Loucy (cell line): Measurements from ENCODE around the gene RPS6KA2.

Experiments used
- H2AFZ ChIP-seq: fragments of 200-600 bp; sonication (generic); 2 replicates; pipeline ENCODE4 v1.6.0; 2016; ENCODE audit warnings: antibody characterized with exemption, mild to moderate bottlenecking, low read length, moderate library complexity
- H3F3A ChIP-seq: fragments of 200-600 bp; 2 replicates; pipeline ENCODE4 v1.6.0; 2016; ENCODE audit warnings: antibody characterized with exemption, low read depth, mild to moderate bottlenecking
- H3K27me3 ChIP-seq: fragments of 200-600 bp; sonication (generic); 2 replicates; pipeline ENCODE4 v1.6.1; 2014; ENCODE audit warnings: low read length, mild to moderate bottlenecking; ENCODE audit not compliant: insufficient read depth, poor library complexity, severe bottlenecking
- H3K36me3 ChIP-seq: fragments of 200-600 bp; sonication (generic); 2 replicates; pipeline ENCODE4 v1.6.1; 2016; ENCODE audit warnings: low read length; ENCODE audit not compliant: insufficient read depth
- H3K4me1 ChIP-seq: fragments of 200-600 bp; sonication (generic); 2 replicates; pipeline ENCODE4 v1.5.1; 2014; ENCODE audit warnings: low read length, mild to moderate bottlenecking; ENCODE audit not compliant: insufficient read depth, poor library complexity, severe bottlenecking
- H3K4me2 ChIP-seq: fragments of 200-600 bp; sonication (generic); 2 replicates; pipeline ENCODE4 v1.6.0; 2014; ENCODE audit warnings: antibody characterized with exemption, low read length, low read depth, mild to moderate bottlenecking; ENCODE audit not compliant: poor library complexity, severe bottlenecking
- H3K4me3 ChIP-seq: fragments of 200-600 bp; sonication (generic); 2 replicates; pipeline ENCODE4 v1.5.1; 2014; ENCODE audit warnings: low read length, mild to moderate bottlenecking, mixed read lengths; ENCODE audit not compliant: poor library complexity, severe bottlenecking
- H3K79me2 ChIP-seq: fragments of 200-600 bp; sonication (generic); 2 replicates; pipeline ENCODE4 v1.6.1; 2014; ENCODE audit warnings: low read length; ENCODE audit not compliant: insufficient read depth
- H3K9ac ChIP-seq: fragments of 200-600 bp; sonication (generic); 2 replicates; pipeline ENCODE4 v1.6.0; 2014; ENCODE audit warnings: mild to moderate bottlenecking, low read depth, low read length, moderate library complexity; ENCODE audit not compliant: poor library complexity, severe bottlenecking
- H3K9me2 ChIP-seq: fragments of 200-600 bp; sonication (generic); replicated peaks from 2 replicates; pipeline ENCODE4 v1.6.1; 2016; ENCODE audit warnings: low read depth, low read length, mixed read lengths
- H3K9me3 ChIP-seq: fragments of 200-600 bp; sonication (generic); 2 replicates; pipeline ENCODE4 v1.6.1; 2014; ENCODE audit warnings: mild to moderate bottlenecking, antibody characterized with exemption, low read length, low read depth; ENCODE audit not compliant: insufficient read depth
- H4K20me1 ChIP-seq: fragments of 200-600 bp; sonication (generic); 2 replicates; pipeline ENCODE4 v1.6.0; 2014; ENCODE audit warnings: antibody characterized with exemption, low read length, mild to moderate bottlenecking; ENCODE audit not compliant: insufficient read depth, poor library complexity, severe bottlenecking
- EZH2phosphoT487 ChIP-seq: fragments of 200-600 bp; IDR thresholded peaks from 2 replicates; pipeline ENCODE4 v1.6.1; 2018; ENCODE audit warnings: antibody characterized with exemption, mild to moderate bottlenecking, moderate library complexity, borderline replicate concordance
- TF ChIP-seq, protein P1 (sequence below): fragments of 200-600 bp; sonication (generic); conservative IDR thresholded peaks from 2 replicates; pipeline ENCODE4 v1.5.1; 2014; ENCODE audit warnings: mild to moderate bottlenecking, antibody characterized with exemption, low read length

RPS6KA2 gene

DNA sequence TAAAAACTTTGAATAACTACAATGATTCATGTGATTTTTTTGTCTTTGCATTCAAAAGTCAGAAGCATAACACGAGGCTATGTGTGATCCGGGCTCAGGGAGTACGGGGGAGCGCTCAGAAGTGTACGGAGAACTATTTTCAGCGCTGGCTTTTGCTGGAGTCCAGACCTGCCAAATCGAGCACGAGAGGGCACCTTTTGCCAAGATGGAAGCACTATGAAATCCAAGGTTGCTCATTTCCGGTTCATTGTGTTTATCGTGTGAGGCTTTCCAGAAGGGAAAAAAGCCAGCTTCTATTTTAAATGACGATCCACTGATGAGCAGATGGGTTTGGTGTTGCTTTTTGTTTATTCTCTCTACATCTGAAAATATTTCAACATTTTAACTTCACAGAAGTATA, 51.8 kb downstream of the RPS6KA2 start:
- no peaks in the 10 kb centered on the region for H3K79me2 ChIP-seq
- H4K20me1 ChIP-seq = no peaks in the 10 kb centered on the region
- no peak overlapping the region for H3K9ac ChIP-seq
- H3F3A ChIP-seq = no peaks in the 10 kb centered on the region
- H2AFZ ChIP-seq = no peak overlapping the region
- H3K4me1 ChIP-seq = no peaks in the 10 kb centered on the region
- no peaks in the 10 kb centered on the region for H3K27me3 ChIP-seq
- H3K36me3 ChIP-seq = no peaks in the 10 kb centered on the region
- peaks cover 5% of the 10 kb centered on the region; the same call in 1 of the 2 replicates for H3K9me3 ChIP-seq
- H3K9me2 ChIP-seq = no peaks in the 10 kb centered on the region
- H3K4me2 ChIP-seq = no peak overlapping the region
- TF ChIP-seq EZH2phosphoT487 = no peak
- TF ChIP-seq, protein P1, sequence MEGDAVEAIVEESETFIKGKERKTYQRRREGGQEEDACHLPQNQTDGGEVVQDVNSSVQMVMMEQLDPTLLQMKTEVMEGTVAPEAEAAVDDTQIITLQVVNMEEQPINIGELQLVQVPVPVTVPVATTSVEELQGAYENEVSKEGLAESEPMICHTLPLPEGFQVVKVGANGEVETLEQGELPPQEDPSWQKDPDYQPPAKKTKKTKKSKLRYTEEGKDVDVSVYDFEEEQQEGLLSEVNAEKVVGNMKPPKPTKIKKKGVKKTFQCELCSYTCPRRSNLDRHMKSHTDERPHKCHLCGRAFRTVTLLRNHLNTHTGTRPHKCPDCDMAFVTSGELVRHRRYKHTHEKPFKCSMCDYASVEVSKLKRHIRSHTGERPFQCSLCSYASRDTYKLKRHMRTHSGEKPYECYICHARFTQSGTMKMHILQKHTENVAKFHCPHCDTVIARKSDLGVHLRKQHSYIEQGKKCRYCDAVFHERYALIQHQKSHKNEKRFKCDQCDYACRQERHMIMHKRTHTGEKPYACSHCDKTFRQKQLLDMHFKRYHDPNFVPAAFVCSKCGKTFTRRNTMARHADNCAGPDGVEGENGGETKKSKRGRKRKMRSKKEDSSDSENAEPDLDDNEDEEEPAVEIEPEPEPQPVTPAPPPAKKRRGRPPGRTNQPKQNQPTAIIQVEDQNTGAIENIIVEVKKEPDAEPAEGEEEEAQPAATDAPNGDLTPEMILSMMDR = no peak
- no peak overlapping the region for H3K4me3 ChIP-seq

DNA sequence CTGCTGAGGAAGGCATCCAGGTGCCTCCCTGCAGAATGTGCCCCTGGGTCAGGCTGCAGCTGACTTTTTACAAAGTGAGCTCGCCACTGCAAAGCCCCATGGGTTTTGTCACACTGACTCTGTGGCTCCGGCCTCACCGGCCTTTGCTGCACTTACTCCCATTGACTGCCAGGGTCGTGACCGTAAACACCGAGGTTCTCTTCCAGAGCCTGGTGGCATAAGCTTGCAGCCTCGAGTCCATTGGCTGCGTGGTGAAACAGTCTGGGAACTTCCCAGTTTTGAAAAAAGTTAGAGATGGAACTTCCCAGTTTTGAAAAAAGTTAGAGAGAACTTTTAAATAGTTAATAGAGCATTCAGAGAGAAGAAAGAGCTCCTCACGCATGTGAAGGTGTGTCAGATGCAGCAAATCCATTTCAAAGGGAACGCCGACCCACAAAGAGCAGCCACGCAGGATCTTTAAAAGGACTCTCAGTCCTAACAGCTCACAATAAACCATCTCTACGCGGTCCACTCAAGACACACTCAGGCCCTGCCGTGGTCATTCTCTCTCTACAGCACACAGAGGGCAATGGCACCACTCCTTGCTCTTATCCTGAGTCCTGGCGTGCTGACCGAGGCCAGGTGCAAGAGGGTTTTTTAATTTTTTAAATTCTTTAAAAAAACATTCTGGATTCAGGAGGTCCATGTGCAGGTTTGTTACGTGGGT, 53.4 kb downstream of the RPS6KA2 start:
- TF ChIP-seq EZH2phosphoT487 = no peak
- TF ChIP-seq, protein P1 = no peak
- H3K4me2 ChIP-seq = no peak overlapping the region
- H3K4me1 ChIP-seq = no peaks in the 10 kb centered on the region

GRCh38 chr6:166572370-166573261, 54.4 kb downstream of the RPS6KA2 start:
- H3K79me2 ChIP-seq = no peaks in the 10 kb centered on the region
- H3K4me1 ChIP-seq = no peaks in the 10 kb centered on the region
- no peaks in the 10 kb centered on the region for H3K27me3 ChIP-seq
- no peaks in the 10 kb centered on the region for H3K9me2 ChIP-seq
- H3F3A ChIP-seq = no peaks in the 10 kb centered on the region
- H3K4me2 ChIP-seq = no peak overlapping the region
- no peak overlapping the region for H3K9ac ChIP-seq
- TF ChIP-seq EZH2phosphoT487 = no peak
- TF ChIP-seq, protein P1 = no peak
- H3K4me3 ChIP-seq = no peak overlapping the region
- H3K36me3 ChIP-seq = no peaks in the 10 kb centered on the region
- H2AFZ ChIP-seq = no peak overlapping the region
- peaks cover 5% of the 10 kb centered on the region; the same call in 1 of the 2 replicates for H3K9me3 ChIP-seq
- H4K20me1 ChIP-seq = no peaks in the 10 kb centered on the region

More for the DNA sequence above, 53.4 kb downstream of the RPS6KA2 start:
- Histone ChIP-seq H3K9me3 (peaks cover 5% of the 10 kb centered on the region; the same call in 1 of the 2 replicates), H3K9ac (no peak overlapping the region), H3F3A (no peaks in the 10 kb centered on the region), H4K20me1 (no peaks in the 10 kb centered on the region), H3K27me3 (no peaks in the 10 kb centered on the region), H3K36me3 (no peaks in the 10 kb centered on the region), H3K9me2 (no peaks in the 10 kb centered on the region), H3K4me3 (no peak overlapping the region), H3K79me2 (no peaks in the 10 kb centered on the region), H2AFZ (no peak overlapping the region)
